HuH-7 (cell line): Measurements from ENCODE around the gene NLRC3.
"Not testable (repeated sequence)": the region's sequence is repeated elsewhere in the genome, so short reads cannot be mapped to it uniquely, and the experiment has no call there.

ENCODE experiments used
- DNase-seq: peaks from one replicate; pipeline ENCODE4 v3.0.0; 2011; ENCODE audit warnings: low spot score

Gene NLRC3

DNA sequence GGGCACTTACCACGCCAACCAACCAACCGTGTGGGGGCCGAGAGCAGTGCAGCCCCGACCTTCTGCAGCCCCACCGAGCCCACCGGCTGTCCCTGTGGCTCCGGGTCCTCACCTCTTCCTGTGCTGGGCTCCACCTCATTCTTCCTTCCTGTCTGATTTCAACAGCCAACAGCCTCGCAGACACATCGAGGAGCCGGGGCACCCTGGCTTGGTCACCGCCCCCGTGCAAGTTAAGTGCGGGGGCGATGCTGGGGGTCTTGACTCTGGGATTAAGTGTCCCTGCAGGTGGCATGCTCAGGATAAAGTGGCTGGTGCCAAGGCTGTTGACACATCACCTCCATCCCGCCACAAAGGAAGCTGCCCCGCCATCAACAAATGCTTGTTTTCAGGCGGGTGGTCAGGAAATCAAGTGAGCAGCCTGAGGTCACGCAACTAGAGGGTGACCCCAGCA, at the start of gene NLRC3:
NLRC3 (minus strand) TSS at position 102 of the 451 bp plus-strand sequence. CDS start 12,367 bp downstream, outside the sequence.
- DNase-seq = no peak

- no peak for DNase-seq
Observed at GRCh38 chr16:3625911-3626732, 48.9 kb upstream of the NLRC3 start.

GRCh38 chr16:3625331-3625730, 48.1 kb upstream of the NLRC3 start:
- DNase-seq = no peak

DNA sequence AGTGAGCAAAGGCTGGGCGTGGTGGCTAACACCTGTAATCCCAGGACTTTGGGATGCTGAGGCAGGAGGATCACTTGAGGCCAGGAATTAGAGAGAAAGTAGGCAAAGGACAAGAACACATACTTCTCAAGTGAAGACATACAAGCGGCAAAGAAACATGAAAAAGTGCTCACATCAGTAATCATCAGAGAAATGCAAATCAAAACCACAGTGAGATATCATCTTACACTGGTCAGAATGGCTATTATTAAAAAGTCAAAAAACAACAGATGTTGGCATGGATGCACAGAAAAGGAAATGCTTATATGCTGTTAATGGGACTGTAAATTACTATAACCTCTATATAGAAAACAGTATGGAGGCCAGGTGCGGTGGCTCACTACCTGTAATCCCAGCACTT, 46.4 kb upstream of the NLRC3 start:
- DNase-seq = no peak

- DNase-seq = no peak
Observed at GRCh38 chr16:3618769-3619141, 41.6 kb upstream of the NLRC3 start.

DNA sequence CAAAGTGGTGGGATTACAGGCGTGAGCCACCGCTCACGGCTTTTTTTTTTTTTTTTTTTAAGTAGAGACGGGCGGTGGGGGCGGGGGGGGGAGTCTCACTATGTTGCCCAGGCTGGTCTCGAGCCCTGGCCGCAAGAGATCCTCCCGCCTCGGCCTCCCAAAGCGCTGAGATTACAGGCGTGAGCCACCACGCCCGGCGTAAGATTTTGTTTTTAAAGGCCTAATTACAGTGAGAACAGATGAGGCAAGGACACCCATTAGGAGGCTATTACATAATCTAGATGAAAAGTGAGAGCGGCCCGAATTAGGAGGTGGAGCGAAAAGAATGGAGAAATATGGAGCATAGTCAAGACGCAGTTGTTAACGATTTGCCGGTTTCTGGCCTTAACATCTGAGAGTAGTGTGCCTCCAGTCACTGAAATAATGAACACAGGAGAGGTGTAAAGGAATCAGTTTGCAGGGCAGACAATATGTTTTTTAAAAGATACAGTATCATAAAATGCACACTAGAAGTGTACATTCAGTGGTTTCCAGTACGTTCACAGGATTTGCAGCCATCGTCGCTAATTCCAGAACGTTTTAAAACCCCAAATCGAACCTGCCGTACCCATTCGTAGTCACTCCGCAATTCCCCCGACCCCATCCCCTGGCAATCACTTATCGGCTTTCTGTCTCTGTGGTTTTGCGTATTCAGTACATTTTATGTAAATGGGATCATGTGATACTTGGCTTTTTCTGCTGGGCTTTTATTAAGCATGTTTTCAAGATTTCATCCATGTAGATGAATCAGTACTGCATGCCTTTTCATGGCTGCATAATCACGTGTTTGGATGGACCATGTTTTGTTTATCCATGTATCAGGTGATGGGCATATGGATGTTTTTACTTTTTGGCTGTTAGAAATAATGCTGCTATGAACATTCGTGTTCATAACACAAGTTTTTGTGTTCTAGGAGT, 35.6 kb upstream of the NLRC3 start:
- DNase-seq = no peak

- peak; percentile 95 for DNase-seq
Observed at GRCh38 chr16:3611146-3611975, 34.2 kb upstream of the NLRC3 start, which contains the start of gene SLX4. TSS of gene SLX4 (minus strand) at chr16:3611606. CDS start at chr16:3608964, 2,642 bp downstream.

DNA sequence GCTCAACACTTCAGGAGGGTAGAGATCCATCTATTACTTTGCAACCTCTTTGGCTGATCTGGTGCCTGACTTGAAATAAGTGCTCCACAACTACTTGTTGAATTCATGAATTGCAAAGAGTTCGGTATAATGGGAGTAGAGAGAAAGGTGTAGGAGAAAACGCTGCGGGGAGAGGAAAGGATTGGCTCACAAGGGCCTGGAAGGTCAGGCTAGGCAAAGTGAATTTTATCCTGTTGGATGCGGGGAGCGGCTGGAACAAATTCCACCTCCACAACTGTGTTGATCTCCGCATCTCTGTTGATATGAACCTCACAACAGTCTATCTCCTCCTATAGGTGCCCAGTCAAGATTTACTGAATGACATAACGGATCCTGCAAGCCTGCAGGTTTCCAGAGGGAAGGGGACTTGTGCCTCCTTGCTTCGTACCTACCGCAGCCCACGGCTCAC, 33.5 kb upstream of the NLRC3 start:
- peak; percentile 1 for DNase-seq

- DNase-seq = peak; percentile 8
Observed at GRCh38 chr16:3609895-3610697, 32.9 kb upstream of the NLRC3 start.

DNA sequence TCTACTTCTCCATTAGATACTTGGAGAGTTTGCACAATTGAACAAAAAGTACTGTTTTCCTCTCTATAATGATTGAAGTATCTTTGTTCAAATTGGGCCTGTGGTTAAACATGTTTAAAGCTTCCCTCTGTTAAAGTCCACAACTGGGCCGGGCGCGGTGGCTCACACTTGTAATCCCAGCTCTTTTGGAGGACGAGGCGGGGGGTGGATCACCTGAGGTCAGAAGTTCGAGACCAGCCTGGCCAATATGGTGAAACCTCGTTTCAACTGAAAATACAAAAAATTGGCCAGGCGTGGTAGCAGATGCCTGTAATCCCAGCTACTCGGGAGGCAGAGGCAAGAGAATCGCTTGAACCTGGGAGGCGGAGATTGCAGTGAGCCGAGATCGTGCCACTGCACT, 31.8 kb upstream of the NLRC3 start:
- not testable (repeated sequence) for DNase-seq

GRCh38 chr16:3608069-3608468, 30.9 kb upstream of the NLRC3 start:
- DNase-seq = no peak

GRCh38 chr16:3607634-3608033, 30.4 kb upstream of the NLRC3 start:
- no peak for DNase-seq

- DNase-seq = no peak
Observed at GRCh38 chr16:3607161-3607560, 30.0 kb upstream of the NLRC3 start.

GRCh38 chr16:3606441-3606840, 29.2 kb upstream of the NLRC3 start:
- no peak for DNase-seq

GRCh38 chr16:3602320-3602653, 25.1 kb upstream of the NLRC3 start:
- DNase-seq = no peak

GRCh38 chr16:3601614-3602319, 24.6 kb upstream of the NLRC3 start:
- no peak for DNase-seq

DNA sequence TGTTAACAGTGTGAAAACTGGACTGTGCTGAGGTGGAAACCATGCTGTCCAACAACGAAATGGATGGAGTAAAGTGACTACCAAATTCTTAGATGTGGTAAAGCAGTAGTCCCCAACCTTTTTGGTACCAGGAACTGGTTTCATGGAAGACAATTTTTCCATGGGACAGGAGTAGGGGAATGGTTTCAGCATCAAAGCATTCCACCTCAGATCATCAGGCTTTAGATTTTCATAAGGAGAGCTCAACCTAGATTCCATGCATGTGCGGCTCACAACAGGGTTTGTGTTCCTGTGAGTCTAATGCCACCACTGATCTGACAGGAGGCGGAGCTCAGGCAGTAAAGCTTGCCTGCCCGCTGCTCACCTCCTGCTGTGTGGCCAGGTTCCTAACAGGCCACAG, 22.7 kb upstream of the NLRC3 start:
- DNase-seq = no peak

- no peak for DNase-seq
Observed at GRCh38 chr16:3599121-3599520, 21.9 kb upstream of the NLRC3 start.

DNA sequence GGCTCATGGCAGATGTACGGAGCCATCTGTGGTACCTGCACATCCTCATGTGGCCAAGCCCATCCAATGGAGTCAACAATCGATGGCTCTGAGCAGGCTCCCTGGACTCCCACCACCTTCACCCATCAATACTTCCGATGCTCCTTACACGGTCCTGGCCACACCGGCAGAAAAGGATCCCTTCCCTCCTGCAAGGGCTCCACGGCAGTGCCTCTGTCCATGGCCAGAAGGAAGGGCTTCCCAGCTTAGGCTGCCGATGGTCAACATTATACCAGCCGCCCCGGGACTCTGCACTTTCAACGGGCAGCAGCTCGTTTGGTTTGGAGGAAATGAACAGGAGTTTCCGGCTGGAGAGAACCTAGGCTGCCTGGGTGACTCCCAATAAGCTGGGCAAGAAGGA, 21.0 kb upstream of the NLRC3 start:
- no peak for DNase-seq

DNA sequence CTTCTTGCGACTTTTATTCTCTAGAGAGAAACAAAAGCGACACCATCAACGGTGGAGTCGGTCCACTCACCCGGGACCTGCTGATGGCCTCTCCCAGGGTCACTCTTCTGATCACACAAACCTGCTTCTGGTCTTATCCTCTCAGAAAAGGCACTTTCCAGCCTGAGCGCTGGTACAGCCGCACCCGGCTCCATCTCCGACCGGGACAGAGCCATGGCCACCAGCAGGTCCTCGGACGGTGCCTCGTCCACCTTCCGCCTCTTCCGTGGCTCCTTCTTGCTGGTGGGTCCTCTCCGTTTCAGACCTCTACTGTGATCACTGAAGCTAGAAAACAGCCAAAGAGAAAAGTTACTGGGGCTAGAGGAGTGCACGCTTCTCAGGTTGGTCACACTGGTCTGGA, 20.5 kb upstream of the NLRC3 start:
- no peak for DNase-seq
